Activated CD4-positive, alpha-beta memory T cell treated with anti-CD3 and anti-CD28 coated beads, Interleukin-2, amount 10 ng/mL, durations not matched to agents 7 days and 5 days (primary cell): ENCODE measurements around the gene BMPER. TPM values are rescaled to one million over a fixed set of nuclear protein-coding genes. Genes with fewer than 3 reads are reported as not detected.

ENCODE experiments used
- CTCF ChIA-PET: fragments of 350-600 bp; sonication (Branson Sonifier 250); formaldehyde crosslinking; loops from one replicate; lab custom pipeline; 2021; ENCODE audit warnings: antibody characterized with exemption, inconsistent platforms; lab: Charles Lee
- POLR2A ChIA-PET: fragments of 350-600 bp; sonication (Branson Sonifier 250); formaldehyde crosslinking; loops from one replicate; lab custom pipeline; 2021; ENCODE audit warnings: antibody characterized with exemption; lab: Charles Lee
- DNase-seq: peaks from one replicate; pipeline ENCODE4 v3.0.0-alpha.2; 2020
- H3K27ac Mint-ChIP-seq: one replicate; pipeline ENCODE4 v1.8.0; 2021; ENCODE audit warnings: mild to moderate bottlenecking, mixed read lengths
- H3K27me3 Mint-ChIP-seq: one replicate; pipeline ENCODE4 v1.8.0; 2021; ENCODE audit warnings: mixed read lengths
- H3K36me3 Mint-ChIP-seq: one replicate; pipeline ENCODE4 v1.8.0; 2021; ENCODE audit warnings: low read depth, mixed read lengths
- H3K4me1 Mint-ChIP-seq: one replicate; pipeline ENCODE4 v1.8.0; 2021; ENCODE audit warnings: mixed read lengths
- H3K4me3 Mint-ChIP-seq: one replicate; pipeline ENCODE4 v1.8.0; 2021; ENCODE audit warnings: mild to moderate bottlenecking, mixed read lengths
- H3K9me3 Mint-ChIP-seq: one replicate; pipeline ENCODE4 v1.8.0; 2021; ENCODE audit warnings: mixed read lengths
- total RNA-seq, 2 experiments: library from RNA; stranded (reverse); gene quantifications; one replicate each; pipeline ENCODE4 v1.2.3, GENCODE V29; 2021

Gene BMPER
- total RNA-seq, 2 experiments from 2014 or later, result not detected

- Mint-ChIP-seq H3K9me3 (no peaks in the 10 kb centered on the region), H3K4me1 (no peaks in the 10 kb centered on the region), H3K27ac (no peak overlapping the region), H3K27me3 (peaks cover 1% of the 10 kb centered on the region), H3K36me3 (no peaks in the 10 kb centered on the region), H3K4me3 (no peak overlapping the region)
- ChIA-PET POLR2A (no interaction called here), CTCF (no interaction called here)
- no peak for DNase-seq
Observed at GRCh38 chr7:33919449-33919848, 14.1 kb downstream of the BMPER start.

- no peak for DNase-seq
- Mint-ChIP-seq H3K4me1 (no peaks in the 10 kb centered on the region), H3K9me3 (no peaks in the 10 kb centered on the region), H3K4me3 (no peak overlapping the region), H3K27ac (no peak overlapping the region), H3K27me3 (peaks cover 1% of the 10 kb centered on the region), H3K36me3 (no peaks in the 10 kb centered on the region)
- ChIA-PET POLR2A (no interaction called here), CTCF (interaction anchor here (0.8 to 1.5 kb wide), 2 partner anchors 12 to 13 kb away, joined by 3 to 8 read pairs; no protein-coding TSS in a partner anchor)
Observed at GRCh38 chr7:33921216-33921938, 16.0 kb downstream of the BMPER start.

GRCh38 chr7:33922820-33923219 lies 17.5 kb downstream of the BMPER start:
- peaks cover 1% of the 10 kb centered on the region for H3K27me3 Mint-ChIP-seq
- no peaks in the 10 kb centered on the region for H3K36me3 Mint-ChIP-seq
- no peaks in the 10 kb centered on the region for H3K9me3 Mint-ChIP-seq
- ChIA-PET POLR2A (no interaction called here), CTCF (no interaction called here)
- DNase-seq, result no peak
- no peak overlapping the region for H3K27ac Mint-ChIP-seq
- H3K4me3 Mint-ChIP-seq, result no peak overlapping the region
- no peaks in the 10 kb centered on the region for H3K4me1 Mint-ChIP-seq

DNA sequence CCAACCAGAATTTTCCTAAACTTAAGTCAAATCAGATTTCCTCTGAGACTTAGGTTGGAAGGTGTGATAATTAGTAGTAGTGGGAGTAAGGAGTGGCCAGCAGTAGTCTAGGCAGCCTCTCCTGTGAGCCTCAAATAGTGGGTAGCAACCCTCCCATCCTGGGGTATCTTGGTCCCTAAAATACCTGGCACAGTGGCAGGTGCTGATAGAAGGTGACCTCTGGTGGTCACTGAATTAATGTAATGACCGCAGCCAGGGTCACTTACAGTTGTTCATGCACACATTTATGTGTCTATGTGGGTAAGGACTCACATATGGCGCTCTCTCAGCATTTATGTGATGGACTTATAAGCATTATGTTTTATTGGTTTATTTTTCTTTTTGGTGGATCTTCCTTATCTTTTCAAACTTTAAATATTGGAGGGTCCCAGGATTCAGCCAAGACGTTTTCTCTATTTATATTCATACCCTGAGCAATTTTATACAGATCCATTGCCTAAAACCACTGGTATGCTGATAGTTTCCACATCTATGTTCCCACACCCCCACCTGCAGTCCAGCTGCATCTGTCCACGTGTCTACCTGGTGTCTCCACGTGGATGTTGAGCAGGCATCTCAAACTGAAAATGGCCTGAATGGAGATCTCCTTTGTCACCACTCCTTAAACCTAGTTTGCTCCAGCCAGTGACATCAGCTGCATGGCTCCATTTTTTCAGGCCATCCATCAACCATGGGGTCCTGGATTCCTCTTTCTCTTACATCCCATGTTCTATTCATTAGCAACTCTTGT lies 18.3 kb downstream of the BMPER start:
- CTCF ChIA-PET, result no interaction called here
- no peak for DNase-seq
- Mint-ChIP-seq H3K4me3 (no peak overlapping the region), H3K4me1 (no peaks in the 10 kb centered on the region), H3K27ac (no peak overlapping the region), H3K36me3 (no peaks in the 10 kb centered on the region), H3K27me3 (peaks cover 1% of the 10 kb centered on the region), H3K9me3 (no peaks in the 10 kb centered on the region)
- POLR2A ChIA-PET, result no interaction called here

DNA sequence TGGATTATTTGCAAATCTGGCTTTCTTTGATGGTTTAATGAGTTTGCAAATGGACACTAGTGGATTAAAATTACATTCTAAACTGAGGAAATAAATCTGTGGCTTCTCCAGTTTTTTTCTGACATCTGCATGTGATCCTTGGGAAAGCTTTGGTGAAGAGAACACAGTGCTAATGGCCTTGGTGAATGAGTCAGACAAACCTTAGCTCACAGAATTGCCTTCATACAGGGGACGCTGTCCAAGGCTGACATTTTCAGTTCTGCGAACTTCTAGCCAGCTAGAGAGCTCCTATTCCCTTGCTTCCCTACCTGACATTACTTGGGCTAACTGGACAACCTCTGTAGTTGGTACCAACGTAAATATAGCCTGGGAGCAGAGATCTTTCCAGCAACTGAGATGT lies 21.2 kb downstream of the BMPER start:
- no peaks in the 10 kb centered on the region for H3K9me3 Mint-ChIP-seq
- POLR2A ChIA-PET, result interaction anchor here (0.6 kb wide), 1 partner anchor 19 kb away, joined by 3 read pairs; no protein-coding TSS in a partner anchor
- H3K4me1 Mint-ChIP-seq, result no peaks in the 10 kb centered on the region
- no peak for DNase-seq
- H3K36me3 Mint-ChIP-seq, result no peaks in the 10 kb centered on the region
- H3K27ac Mint-ChIP-seq, result no peak overlapping the region
- peaks cover 1% of the 10 kb centered on the region for H3K27me3 Mint-ChIP-seq
- H3K4me3 Mint-ChIP-seq, result no peak overlapping the region
- CTCF ChIA-PET, result no interaction called here

DNA sequence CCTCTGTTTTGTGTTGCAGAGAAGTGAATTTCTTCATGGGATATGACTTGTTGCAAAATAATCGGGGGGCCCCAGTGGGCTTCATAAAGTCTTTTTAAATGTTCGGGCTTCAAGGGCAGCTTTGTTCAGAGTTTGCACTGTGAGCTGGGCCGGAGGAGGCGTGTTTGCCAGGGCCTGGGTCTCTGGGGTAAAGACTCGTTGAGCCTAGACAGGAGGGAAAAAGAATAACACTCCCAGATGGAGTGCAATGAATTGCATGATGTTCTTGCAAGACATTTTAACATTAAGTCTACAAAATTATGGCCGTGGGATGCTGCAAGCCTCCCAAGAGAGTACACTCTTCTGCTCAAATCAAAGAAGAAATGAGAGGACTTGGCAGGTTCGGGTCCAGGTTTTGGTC lies 23.6 kb downstream of the BMPER start:
- Mint-ChIP-seq H3K27me3 (peaks cover 3% of the 10 kb centered on the region), H3K4me3 (no peak overlapping the region), H3K9me3 (no peaks in the 10 kb centered on the region), H3K36me3 (no peaks in the 10 kb centered on the region), H3K27ac (no peak overlapping the region), H3K4me1 (no peaks in the 10 kb centered on the region)
- ChIA-PET CTCF (interaction anchor here (1.0 kb wide), 1 partner anchor 25 kb away, joined by 3 read pairs; no protein-coding TSS in a partner anchor), POLR2A (no interaction called here)
- DNase-seq, result no peak

DNA sequence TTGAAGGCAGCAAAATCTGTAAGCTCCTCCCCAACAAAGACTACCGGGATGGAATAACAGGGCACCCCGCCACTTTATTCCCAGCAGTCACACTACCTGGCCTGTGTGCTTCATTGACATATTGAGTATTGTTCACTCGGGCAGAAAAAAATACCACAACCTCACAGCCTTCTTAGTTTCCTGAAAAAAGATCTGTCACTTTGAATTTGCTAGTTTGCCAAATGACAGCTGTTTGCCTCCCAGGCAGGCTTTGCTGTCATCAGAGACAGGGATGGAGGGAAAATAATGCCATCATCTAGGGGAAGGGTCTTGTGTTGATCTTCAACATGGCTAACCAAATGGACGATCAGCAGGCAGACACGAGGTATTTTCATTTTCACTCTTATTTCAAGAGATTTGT lies 26.9 kb downstream of the BMPER start:
- H3K4me3 Mint-ChIP-seq, result no peak overlapping the region
- peaks cover 3% of the 10 kb centered on the region for H3K27me3 Mint-ChIP-seq
- H3K9me3 Mint-ChIP-seq, result no peaks in the 10 kb centered on the region
- no peaks in the 10 kb centered on the region for H3K4me1 Mint-ChIP-seq
- CTCF ChIA-PET, result interaction anchor here (1.1 to 2.0 kb wide), 11 partner anchors 11 to 849 kb away, joined by 3 to 12 read pairs (median 4); no protein-coding TSS in a partner anchor
- H3K27ac Mint-ChIP-seq, result no peak overlapping the region
- POLR2A ChIA-PET, result no interaction called here
- no peak for DNase-seq
- H3K36me3 Mint-ChIP-seq, result no peaks in the 10 kb centered on the region

DNA sequence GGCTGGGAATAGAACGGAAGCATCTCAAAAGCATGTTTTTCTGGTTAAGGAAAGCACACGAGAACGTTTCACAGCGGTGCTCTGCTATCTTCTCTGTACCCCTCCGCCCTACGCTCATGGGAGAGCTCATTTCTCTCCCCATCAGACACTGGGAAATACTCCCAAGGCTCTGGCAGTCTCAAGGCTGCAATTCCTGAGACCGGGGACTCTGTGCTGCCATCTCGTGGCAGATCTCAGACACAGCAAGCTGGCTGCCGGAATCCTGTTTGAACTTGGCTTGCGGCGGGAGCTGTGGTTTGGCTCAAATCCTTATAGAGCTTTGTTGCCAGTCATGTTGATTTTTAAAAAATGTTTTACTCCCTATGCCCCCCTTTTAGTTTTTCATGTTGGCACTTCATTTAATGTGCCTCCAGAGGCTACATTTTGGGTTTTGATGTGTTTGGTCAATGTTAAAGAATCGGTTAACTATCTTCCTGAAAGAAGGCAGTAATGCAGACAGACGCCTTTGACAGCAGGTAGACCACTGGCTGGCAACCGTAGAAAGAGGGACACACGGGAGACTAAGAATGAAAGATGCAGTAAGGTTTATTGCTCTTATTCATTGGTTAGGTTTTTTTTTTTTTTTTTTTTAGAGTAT lies 27.6 kb downstream of the BMPER start:
- peak; percentile 62 for DNase-seq
- H3K27ac Mint-ChIP-seq, result no peak overlapping the region
- ChIA-PET CTCF (interaction anchor here (0.6 to 2.0 kb wide), 25 partner anchors 11 to 849 kb away, joined by 3 to 12 read pairs (median 4); no protein-coding TSS in a partner anchor), POLR2A (no interaction called here)
- H3K9me3 Mint-ChIP-seq, result no peaks in the 10 kb centered on the region
- H3K27me3 Mint-ChIP-seq, result peaks cover 3% of the 10 kb centered on the region
- H3K36me3 Mint-ChIP-seq, result no peaks in the 10 kb centered on the region
- H3K4me3 Mint-ChIP-seq, result no peak overlapping the region
- H3K4me1 Mint-ChIP-seq, result no peaks in the 10 kb centered on the region

DNA sequence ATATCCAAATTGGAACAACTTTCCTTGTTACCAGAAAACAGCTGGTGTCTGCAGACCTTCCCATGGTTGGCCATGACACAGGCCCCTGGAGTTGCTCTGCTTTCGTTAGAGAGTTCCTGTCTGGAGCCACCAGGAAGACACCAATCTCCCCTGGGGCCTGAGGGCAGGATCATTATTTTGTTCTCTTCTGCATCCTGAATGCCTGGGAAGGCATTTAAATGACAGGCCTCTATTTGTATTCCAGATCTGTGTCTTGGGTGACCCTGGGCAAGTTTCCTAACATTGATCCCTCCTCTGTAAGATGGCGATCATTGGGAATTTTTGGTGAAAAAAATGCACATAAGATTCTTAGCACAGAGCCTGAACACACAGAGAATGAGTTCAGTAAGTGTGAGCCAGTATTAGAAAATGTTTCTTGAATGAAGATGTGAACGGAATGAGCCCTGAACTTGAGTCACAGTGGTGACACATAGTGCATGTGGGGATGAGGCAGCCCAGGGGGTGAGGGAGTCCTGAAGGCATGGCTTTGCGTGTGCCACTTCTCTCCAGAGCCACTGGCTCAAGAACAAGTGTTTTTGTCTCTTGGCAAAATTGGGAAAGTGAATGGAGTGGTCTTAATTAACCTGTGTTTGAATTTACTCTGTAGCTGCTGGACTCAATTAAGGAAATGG lies 28.4 kb downstream of the BMPER start:
- no peaks in the 10 kb centered on the region for H3K4me1 Mint-ChIP-seq
- H3K27ac Mint-ChIP-seq, result no peak overlapping the region
- ChIA-PET CTCF (interaction anchor here (0.6 to 2.0 kb wide), 22 partner anchors 11 to 850 kb away, joined by 3 to 12 read pairs (median 4); no protein-coding TSS in a partner anchor), POLR2A (no interaction called here)
- H3K27me3 Mint-ChIP-seq, result peaks cover 3% of the 10 kb centered on the region
- DNase-seq, result no peak
- no peaks in the 10 kb centered on the region for H3K36me3 Mint-ChIP-seq
- H3K9me3 Mint-ChIP-seq, result no peaks in the 10 kb centered on the region
- H3K4me3 Mint-ChIP-seq, result no peak overlapping the region

GRCh38 chr7:33934391-33934790 lies 29.1 kb downstream of the BMPER start:
- ChIA-PET CTCF (interaction anchor here (1.3 to 1.5 kb wide), 3 partner anchors 10 to 176 kb away, joined by 3 to 5 read pairs (median 3); no protein-coding TSS in a partner anchor), POLR2A (no interaction called here)
- Mint-ChIP-seq H3K4me3 (no peak overlapping the region), H3K9me3 (no peaks in the 10 kb centered on the region), H3K36me3 (no peaks in the 10 kb centered on the region), H3K4me1 (no peaks in the 10 kb centered on the region), H3K27ac (no peak overlapping the region), H3K27me3 (peaks cover 3% of the 10 kb centered on the region)
- no peak for DNase-seq

DNA sequence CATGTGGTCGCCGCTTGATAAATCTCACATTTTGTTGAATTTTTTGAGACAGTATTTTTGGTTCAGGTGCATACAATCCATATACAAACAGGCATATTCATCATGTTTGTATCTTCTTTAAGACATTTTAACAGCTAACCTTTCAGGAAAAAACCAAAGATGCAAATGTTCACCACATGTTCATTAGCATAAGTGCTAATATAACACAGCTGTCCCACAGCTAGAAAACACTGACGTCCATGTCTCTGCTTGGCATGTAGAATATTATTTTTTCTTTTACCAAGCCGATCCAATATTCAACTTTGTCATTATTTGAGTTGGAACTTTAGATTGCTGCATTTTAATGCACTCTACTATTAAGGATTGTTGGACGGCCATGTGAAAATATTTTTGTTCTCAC lies 31.2 kb downstream of the BMPER start:
- Mint-ChIP-seq H3K27me3 (peaks cover 3% of the 10 kb centered on the region), H3K9me3 (no peaks in the 10 kb centered on the region), H3K27ac (no peak overlapping the region), H3K36me3 (no peaks in the 10 kb centered on the region), H3K4me1 (no peaks in the 10 kb centered on the region), H3K4me3 (no peak overlapping the region)
- ChIA-PET POLR2A (no interaction called here), CTCF (no interaction called here)
- DNase-seq, result no peak

GRCh38 chr7:33937871-33938270 lies 32.5 kb downstream of the BMPER start:
- H3K4me1 Mint-ChIP-seq, result no peaks in the 10 kb centered on the region
- POLR2A ChIA-PET, result no interaction called here
- H3K27ac Mint-ChIP-seq, result no peak overlapping the region
- no peaks in the 10 kb centered on the region for H3K9me3 Mint-ChIP-seq
- no peak for DNase-seq
- CTCF ChIA-PET, result no interaction called here
- no peak overlapping the region for H3K4me3 Mint-ChIP-seq
- H3K36me3 Mint-ChIP-seq, result no peaks in the 10 kb centered on the region
- peaks cover under 1% of the 10 kb centered on the region for H3K27me3 Mint-ChIP-seq
